Midbrain (tissue), 1 donor: ENCODE measurements around the gene SMIM7.
"Not testable (repeated sequence)": the region's sequence is repeated elsewhere in the genome, so short reads cannot be mapped to it uniquely, and the experiment has no call there.

ENCODE experiments used
- DNase-seq: peaks from one replicate; lab custom pipeline; 2025; lab: John Stamatoyannopoulos, UW

Gene SMIM7

GRCh38 chr19:16659832-16660708, at the start of gene SMIM7:
Gene SMIM7, minus strand, starts transcription at chr19:16660144. Its CDS starts 34 bp downstream, at chr19:16660110.
- DNase-seq, result peak; percentile 99

GRCh38 chr19:16703677-16704076, 43.7 kb upstream of the SMIM7 start:
- DNase-seq, result no peak

- DNase-seq, result no peak
Measured at GRCh38 chr19:16702123-16702522, 42.2 kb upstream of the SMIM7 start.

GRCh38 chr19:16698914-16699313, 39.0 kb upstream of the SMIM7 start:
- no peak for DNase-seq

- DNase-seq, result no peak
Measured at GRCh38 chr19:16688084-16688483, 28.1 kb upstream of the SMIM7 start.

- no peak for DNase-seq
Measured at GRCh38 chr19:16684216-16684615, 24.3 kb upstream of the SMIM7 start.

- no peak for DNase-seq
Measured at GRCh38 chr19:16682539-16682938, 22.6 kb upstream of the SMIM7 start.

GRCh38 chr19:16679811-16680210, 19.9 kb upstream of the SMIM7 start:
- DNase-seq, result no peak

- DNase-seq, result no peak
Measured at GRCh38 chr19:16678498-16678897, 18.6 kb upstream of the SMIM7 start.

- DNase-seq, result no peak
Measured at GRCh38 chr19:16677055-16677454, 17.1 kb upstream of the SMIM7 start.

- no peak for DNase-seq
Measured at GRCh38 chr19:16676101-16676798, 16.3 kb upstream of the SMIM7 start.

GRCh38 chr19:16673839-16674238, 13.9 kb upstream of the SMIM7 start:
- not testable (repeated sequence) for DNase-seq

- no peak for DNase-seq
Measured at GRCh38 chr19:16673231-16673630, 13.3 kb upstream of the SMIM7 start.

GRCh38 chr19:16671652-16672274, 11.8 kb upstream of the SMIM7 start:
- no peak for DNase-seq

GRCh38 chr19:16670291-16670690, 10.3 kb upstream of the SMIM7 start:
- no peak for DNase-seq

- not testable (repeated sequence) for DNase-seq
Measured at GRCh38 chr19:16668702-16669101, 8.8 kb upstream of the SMIM7 start.

- no peak for DNase-seq
Measured at GRCh38 chr19:16668176-16668575, 8.2 kb upstream of the SMIM7 start.

- peak; percentile 27 for DNase-seq
Measured at GRCh38 chr19:16661480-16662034, 1.6 kb upstream of the SMIM7 start.

GRCh38 chr19:16660763-16661479, 977 bp upstream of the SMIM7 start, which contains the start of gene TMEM38A:
Gene TMEM38A, plus strand, starts transcription at chr19:16661139. Its CDS starts 79 bp downstream, at chr19:16661218.
- DNase-seq, result peak; percentile 29

GRCh38 chr19:16659464-16659831, 496 bp downstream of the SMIM7 start:
- DNase-seq, result no peak

- DNase-seq, result no peak
Measured at GRCh38 chr19:16657384-16657783, 2.6 kb downstream of the SMIM7 start.

- no peak for DNase-seq
Measured at GRCh38 chr19:16655727-16656126, 4.2 kb downstream of the SMIM7 start.
